ENCODE measurements around the gene KLRC4.

The KLRC4 gene

DNA sequence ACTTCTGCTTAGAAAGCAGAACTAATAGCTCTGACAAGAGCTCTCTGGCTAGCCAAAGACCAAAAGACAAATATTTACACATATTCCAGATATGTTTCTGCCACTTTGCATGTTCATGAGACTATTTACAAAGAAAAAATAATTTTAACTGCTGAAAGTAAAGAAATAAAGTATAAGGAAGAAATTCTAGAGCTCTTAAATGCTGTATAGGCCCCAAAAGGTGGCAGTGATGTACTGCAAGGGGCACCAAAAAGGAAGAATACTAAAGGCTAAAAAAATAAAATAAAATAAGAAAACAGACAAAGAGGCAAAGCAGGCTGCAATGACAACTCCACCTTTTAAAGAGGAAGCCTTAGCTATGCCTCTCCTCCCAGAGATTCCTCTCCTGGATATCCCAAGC lies 42.7 kb downstream of the KLRC4 start:
- DNase-seq = peak; percentile 45

DNA sequence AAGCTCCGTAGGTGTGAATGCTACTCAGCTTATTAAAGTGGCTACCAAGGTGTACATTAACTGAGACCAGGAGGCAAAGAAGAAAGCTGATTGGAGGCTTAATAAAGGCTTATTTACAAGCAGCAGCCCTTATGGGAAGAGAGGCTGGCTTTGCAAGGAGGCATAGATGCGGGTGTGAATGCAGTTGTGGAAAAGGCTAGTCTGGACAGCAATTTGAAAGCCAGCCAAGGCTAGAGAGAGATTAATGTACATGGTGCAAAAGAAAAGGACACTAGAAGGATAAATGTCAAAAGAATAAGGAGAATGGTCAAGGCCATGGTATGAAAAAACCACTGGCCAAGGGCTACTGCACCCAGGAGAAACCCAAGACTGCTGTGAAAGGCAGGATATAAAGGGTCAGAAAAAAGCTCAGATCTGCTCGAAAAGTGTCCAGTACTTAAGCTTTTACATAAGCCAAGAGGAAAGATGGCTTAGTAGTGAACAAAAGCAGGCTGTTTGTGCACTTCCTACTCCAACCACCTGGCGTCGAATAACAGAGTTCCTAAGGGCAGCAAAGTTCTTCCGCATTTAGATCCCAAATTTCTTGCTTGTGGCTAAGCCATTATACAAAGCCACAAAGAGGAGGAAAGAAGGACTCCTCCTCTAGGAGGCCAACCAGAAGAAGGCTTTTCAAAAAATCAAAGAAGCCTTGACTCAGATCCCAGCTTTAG lies 43.7 kb downstream of the KLRC4 start:
- DNase-seq = peak; percentile 56

DNA sequence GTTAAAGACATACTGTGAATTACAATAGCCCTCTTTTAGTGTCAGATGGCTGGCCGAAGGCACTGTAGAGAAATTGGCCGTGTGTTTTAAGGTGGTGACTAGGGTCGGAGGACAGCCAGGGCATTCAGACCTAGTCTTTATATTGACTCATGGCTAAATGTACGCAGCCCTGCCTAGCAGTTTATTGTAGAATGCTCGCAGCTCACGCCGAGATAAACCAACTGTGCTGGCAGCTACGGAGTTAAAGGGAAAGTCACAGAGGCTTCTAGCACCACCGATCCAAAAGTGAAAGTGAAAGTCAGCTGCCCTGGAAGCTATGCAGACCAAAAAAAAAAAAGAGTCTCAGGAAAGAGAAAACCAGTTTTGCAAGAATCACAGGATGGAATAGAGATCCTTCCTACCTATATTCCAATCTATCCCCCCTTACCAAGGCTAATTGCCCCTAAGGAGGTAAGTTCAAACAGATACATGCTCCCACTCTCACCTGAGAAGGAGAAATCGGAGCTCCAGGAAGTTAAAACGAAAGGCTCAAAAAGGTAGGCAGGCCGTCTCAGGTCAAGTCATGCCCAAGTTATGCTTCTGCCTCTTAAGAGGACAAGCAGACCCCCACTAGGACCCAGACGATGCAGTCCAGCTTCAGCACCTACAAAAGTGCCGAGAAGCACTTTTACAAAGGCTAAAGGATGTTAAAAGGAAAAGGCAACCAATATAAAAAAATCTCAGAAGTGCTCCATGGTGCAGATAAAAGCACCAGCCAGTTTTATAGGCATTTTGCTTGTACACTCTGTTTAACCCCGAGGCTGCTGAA lies 44.5 kb downstream of the KLRC4 start:
- DNase-seq = peak; percentile 89

DNA sequence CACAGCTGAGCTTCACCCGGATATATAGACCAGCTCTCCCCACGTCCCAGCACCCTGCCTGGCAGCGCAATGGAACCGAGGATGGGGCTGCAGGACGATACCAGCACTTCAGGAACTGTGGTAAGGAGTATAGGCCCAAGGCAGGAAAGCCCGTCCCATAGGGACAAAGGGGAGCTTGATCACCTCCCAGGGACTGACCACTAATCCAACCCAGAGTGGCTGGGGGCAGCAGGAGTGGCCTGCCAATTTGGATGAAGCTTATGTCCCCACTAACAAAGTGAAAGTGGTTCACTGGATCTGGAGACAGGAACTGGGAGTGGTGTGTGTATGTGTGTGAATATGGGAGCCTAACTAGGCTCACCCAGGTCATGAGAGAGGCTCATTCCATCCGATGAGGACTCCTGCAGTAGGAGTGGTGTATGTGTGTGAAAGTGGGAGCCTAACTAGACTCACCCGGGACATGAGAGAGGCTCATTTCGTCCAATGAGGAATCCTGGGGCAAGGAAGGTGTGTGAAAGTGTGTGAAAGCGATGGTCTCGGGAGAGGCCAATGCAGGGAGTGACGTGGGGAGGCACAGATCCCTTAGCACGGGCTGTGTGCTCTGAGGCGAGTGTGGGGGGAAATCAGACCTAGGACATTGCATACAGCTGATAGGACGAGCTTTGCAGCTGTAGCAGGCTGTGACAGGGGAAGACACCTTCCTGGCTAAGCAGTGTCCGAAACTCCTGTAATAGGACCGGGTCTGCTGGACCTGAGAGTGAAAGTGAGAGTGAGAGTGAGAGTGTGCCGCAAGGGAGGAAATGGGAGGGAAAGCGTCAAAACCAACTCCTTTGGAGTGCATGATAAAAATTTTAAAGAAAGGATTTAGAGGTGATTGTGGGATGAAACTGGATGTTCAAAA lies 45.4 kb downstream of the KLRC4 start:
- DNase-seq = peak; percentile 74

DNA sequence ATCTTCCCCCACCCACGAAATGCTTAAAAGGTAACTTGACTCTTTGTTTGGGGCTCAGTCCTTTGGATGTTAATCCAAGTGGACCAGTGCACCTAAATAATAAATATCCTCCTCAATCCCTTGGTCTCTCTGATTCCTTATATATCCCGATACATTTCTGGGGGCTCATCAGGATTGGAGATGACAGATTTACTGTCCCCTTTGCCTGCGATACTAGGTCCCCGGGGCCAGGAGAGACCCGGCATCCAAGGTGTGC lies 46.0 kb downstream of the KLRC4 start:
- DNase-seq = no peak

DNA sequence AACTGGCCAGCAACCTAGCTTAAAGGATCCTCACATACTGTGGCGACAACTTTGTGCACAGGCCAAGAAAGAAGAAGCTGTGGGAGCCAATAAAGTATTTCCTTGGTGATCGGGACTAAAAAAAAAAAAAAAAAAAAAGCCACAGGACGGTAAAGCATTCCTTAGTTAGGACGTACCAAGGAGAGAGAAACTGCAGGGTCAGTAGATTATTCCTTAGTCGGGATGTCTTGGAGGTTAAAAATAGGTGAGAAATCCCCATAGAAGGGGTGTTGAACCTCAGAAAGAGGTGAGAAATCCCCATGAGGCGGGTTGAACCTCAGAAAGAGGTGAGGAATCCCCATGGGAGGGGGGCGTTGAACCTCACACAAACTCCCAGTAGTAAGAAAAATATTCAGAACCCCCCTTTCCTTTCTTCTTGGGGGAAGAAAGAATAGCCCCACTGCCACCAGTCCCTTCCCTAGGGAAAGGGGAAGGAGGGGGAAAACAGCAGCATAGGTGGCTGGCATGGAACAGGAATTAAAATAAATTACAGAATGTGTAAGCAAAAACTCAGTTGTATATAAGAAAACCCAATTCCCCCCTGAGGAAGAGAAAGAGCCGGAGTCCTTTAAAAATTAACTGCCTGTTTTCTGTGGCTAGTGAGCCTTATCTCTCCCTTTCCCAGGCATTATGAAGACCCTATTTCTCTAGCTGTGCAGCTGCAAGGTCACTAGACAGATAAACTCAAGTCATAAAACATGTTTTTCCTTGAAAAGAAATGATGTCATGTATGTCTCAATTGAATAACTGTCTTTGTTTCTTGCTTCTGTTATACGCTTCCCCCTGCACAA lies 46.5 kb downstream of the KLRC4 start:
- no peak for DNase-seq

DNA sequence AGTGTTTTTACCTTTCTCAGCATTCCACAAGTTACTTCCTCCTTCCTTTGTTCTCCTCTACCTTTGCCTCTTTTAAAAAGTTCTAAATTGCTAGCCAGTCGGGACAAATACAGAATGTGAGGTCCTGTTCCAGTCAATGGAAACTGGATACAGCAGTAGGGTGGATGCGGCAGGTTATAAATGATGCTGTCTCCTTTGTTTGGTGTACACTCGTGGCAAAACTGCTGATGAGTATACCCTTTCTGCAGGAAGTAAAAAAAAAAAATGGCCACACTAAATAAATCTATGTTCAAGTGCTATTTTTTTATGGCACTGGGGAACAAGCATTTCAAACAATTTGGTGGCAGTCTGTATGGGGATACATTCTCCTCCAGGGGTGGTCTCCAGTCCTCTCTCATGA lies 47.2 kb downstream of the KLRC4 start:
- DNase-seq = no peak

DNA sequence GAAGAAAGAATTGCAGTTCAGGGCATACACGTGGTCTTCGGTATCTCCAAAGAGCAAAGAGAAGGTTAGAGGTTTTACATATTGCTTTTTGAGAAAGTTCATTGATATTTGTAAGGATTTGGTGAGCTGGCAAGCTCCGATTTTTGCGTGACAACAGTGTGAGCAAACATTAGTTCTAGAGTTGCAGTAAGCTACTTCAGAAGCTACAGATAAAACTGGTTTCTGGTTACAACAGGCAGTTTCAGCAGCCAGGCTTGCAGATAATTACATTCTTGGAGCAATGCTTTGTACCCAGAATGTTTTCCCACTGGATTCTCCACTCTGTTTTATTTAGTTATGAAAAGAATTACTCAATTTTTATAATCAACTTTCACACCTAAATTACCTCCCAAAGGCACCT lies 47.9 kb downstream of the KLRC4 start:
- peak; percentile 76 for DNase-seq

DNA sequence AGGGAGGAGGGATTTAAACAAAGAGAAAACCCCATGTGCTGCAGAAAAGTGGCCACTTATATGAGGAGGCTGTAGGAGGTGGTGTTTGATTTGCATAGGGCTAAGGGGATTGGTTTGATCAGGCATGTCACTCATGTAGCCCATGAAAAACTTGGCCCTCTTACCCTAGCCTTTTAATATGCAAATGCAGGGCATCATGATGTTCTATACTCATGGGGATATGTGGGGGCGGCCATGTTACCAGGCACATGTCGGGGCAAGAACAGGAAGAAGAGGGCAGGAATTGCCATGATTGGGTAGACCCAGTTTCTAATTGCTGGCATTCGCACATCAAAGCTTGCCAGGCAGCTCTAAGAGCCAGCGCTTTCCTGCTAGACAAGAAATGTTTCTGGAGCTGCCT lies 48.5 kb downstream of the KLRC4 start:
- peak; percentile 94 for DNase-seq

DNA sequence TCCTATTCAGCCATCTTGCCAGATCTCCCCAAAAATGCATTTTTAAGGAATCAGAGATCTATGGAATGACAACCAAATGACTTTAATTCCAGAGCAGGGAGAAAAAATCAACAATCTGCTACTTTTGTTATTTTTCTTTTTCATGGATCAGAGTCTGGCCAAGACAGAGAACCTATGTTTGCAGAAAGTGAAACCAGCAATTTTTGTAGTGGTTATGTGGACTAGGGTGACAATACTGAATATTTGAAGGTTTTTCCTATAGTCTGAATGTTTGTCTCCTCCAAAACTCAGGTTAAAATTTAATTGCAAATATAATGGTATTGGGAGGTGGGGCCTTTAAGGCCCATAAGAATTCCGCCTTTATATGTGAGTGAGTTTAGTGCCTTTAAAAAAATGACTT lies 50.6 kb downstream of the KLRC4 start:
- no peak for DNase-seq

DNA sequence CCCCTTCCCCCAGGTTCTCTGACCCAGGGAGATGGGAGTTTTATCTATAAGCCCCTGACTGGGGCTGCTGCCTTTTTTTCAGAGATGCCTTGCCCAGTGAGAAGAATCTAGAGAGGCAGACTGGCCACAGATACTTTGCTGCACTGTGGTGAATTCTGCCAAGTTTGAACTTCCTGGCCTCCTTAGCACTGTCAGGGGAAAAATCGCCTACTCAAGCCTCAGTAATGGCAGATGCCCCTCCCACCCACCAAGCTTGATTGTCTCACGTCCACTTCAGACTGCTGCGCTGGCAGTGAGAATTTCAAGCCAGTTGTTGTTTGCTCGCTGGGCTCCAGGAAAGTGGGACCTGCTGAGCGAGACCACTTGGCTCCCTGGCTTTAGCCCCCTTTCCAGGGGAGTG lies 51.4 kb downstream of the KLRC4 start:
- peak; percentile 36 for DNase-seq

Measured in NCI-H510A treated with DMSO at 0.1 percent for 48 hours (cell line).